HG02571 (cell line): ENCODE measurements around the gene CPM.

Source experiments
- ATAC-seq: cut with Tn5 transposase; IDR thresholded peaks from one replicate; pipeline ENCODE4 v1.9.1; 2021; ENCODE audit warnings: mild to moderate bottlenecking, moderate library complexity; ENCODE audit not compliant: unreplicated experiment

CPM gene

DNA sequence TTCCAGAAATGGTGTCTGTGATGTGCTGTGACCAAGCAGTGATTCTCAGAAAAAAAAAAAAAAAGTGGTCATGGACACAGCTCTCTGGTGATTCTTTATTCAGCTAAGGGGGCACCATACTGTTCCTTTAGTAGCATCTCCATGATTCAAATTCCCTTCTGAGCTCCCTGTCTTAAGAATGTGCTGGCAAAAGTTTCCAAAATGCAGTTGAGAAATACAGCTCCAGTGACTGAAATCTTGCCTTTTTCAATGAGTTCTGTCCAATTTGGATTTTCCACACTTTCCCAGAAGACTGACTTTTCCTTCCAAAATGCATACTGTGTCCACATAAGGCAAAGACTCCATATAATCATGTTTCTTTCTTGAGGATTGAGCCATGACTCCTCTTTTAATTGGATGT is 24.3 kb upstream of the CPM start:
- ATAC-seq: no peak

DNA sequence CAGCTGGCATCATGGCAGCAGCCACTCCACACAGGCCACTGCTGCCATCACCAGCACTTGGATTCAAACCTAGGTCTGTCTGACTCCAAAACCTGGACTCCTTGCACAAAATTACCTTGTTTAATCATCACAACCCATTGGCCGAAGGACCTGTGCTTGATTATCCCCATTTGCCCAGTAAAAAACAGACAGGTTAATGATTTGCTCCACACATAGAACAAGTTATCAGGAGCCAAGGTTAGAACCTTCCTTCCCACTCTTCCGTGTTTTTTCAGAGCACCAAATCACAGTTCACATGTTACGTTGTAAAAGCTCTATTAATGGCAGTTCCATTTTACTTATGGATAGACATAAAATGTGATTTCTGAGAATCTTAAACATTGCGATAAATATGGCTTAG is 23.5 kb upstream of the CPM start:
- no peak for ATAC-seq

DNA sequence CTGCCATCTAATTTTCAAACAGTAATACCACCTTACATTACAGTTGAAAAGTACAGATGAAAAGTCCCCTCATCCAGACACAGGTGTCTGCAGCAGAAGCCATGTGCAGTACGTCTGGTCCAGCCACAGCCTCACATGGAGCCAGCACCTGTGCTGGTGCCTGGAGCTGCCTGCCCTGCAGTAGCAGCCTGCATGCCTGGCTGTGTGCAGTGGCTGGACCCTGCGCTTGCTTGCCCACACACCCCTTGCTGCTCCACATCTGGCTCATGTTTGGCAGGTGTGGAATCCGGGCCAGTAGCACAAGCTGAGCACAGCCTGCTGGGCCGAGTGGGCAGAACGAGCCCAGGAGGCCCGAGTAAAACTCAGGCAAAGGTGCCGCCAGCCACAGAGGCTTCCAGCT is 21.8 kb upstream of the CPM start:
- ATAC-seq: no peak

DNA sequence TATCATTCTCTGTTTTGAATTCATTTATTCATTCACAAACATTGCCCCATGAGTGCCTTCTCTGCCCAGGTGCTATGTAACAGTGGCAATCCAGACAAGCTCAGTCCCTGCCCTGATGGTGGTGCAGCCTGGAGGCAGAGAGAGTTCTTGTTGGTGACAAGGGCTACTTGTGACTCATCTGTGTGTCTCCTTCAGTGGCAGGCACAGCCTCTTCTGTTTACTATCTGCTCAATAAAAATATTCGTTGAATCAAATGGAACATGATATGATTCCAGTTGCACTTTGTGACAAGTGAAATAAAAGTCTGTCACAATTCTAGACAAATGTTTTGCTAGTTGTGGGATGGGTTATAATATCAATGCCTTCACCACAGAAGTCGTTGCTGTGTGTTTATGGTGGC is 20.6 kb upstream of the CPM start:
- no peak for ATAC-seq

DNA sequence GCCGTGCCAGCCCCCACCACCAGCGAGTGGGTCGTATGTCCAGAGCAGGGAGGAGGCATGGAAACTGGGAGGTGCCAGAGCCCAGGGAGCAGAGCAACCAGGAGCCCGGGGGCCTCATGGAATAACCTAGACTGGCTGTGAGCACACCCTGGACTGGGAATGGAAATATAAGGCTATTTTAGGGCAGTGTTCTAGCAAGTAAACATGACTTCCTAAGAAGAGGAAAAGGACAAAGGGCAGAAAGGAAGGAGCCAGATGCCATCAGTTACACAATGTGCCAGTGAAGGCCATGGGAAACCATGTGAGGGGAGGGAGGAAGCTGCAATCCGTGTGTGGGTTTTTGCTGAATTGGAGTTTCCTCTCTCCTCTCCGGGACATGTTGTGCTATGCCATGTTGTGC is 18.7 kb upstream of the CPM start:
- ATAC-seq: no peak

DNA sequence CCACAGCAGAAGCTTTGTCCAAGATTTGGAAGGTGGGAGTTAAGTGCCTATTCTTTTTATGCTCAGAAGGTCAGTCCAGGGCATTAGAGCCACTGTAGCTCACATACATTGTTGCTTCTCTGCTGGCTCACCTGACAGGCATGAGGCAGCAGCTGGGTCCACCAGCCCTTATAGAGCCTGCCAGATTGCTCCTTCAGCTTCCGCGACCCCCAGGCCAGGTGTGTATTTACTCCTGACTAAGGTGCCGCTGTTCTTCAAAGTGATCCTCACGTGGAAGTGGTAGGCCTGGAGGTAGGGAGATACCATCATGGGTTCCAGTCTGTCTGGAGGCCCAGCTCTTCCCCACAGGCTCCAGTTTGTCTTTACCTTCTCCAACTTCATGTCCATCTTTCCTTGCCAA is 17.5 kb upstream of the CPM start:
- ATAC-seq: no peak

DNA sequence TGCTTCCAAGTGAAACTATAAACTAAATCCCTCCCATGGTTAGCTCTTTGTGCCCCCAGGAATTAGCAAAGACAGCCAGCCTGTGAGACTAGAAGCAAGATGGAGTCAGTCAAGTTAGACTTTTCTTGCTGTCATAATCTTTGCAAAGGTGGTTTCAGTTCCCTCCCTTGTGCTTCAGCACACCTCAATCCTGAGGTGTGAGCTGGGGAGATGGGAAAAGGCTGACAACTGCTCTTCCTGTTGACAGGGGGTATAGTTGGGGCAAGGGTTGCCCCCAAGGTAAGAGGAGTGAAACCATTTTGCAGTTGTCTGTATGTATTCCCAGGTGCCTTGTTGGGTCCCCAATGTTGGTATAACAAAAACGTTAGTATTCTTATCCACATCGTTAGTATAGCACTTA is 12.3 kb upstream of the CPM start:
- no peak for ATAC-seq

DNA sequence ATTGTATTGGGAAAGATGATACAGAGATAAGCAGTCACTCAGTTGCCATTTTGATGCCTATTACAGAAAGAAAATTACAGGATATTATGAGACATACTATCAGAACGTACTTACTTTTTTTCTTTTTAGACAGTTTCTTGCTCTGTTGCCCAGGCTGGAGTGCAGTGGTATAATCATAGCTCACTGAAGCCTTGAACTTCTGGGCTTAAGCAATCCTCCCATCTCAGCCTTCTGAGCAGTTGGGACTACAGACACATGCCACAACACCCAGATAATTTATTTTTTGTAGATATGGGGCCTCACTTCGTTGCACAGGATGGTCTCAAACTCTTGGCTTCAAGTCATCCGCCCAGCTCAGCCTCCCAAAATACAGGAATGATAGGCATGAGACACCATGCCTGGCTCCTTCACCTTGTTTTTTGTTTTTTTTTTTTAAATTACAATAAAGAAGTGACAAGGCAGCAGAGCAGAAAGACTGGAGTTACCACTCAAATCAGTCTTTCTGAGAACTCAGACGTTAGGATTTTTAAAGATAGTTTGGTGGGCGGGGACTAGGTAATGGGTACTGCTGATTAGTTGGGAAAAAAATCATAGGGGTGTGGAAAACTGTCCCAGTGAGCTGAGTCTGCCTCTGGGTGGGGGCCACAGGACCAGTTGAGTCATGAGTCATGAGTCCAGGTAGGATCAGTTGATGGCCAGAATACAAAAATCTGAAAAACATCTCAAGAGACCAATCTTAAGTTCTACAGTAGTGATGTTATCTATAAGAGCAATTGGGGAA is 11.5 kb upstream of the CPM start:
- ATAC-seq: no peak

DNA sequence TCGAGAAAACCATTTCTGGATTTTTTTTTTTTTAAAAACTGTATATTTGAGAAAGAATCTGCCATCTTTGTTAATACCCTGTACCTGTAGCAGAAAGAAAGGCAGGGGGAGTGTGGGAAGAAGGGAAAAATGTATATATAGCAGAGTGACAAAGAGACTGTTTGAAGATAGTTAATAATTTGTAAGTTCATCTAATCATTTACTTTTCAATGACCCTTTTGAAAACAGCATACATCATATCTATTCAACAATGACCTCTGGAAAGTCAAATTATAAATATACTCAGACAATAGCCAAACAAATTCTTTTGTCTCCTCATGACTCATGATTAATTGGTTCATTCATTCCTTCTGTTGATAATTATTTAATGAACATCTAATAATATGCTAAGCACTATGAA is 10.9 kb upstream of the CPM start:
- no peak for ATAC-seq

DNA sequence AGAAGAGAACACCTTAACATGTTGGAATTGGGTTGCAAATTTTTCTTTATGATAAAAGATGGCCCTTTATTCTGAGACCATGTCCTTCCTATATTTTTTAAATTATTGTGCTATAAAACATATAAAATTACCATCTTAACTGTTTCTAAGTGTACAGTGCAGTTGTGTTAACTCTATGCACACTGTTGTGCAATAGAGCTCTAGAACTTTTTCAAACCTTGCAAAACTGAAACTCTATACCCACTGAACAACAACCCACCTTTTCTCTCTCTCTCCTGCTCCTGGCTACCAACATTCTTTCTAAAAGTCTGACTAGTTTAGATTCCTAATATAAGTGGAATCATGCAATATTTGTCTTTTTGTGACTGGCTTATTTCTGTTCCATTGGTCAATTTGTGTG is 7.8 kb upstream of the CPM start:
- ATAC-seq: no peak

DNA sequence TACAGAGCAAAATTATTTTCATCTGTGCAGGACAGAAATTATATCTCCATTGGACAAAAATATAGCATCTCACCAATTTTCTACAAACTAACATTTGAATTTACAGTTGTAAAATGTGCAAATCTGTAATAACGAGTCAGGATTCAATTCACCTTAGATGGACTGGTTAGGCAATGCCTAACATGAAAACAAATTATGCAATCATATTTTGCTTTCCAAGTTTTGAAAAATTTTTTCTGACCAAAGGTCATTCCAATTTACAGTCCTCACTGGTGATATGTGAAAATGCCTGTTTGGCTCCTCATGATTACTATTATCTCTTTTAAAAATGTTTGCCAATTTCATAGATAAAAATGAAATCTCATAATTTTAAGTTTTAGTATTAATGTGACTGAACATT is 6.5 kb upstream of the CPM start:
- no peak for ATAC-seq

DNA sequence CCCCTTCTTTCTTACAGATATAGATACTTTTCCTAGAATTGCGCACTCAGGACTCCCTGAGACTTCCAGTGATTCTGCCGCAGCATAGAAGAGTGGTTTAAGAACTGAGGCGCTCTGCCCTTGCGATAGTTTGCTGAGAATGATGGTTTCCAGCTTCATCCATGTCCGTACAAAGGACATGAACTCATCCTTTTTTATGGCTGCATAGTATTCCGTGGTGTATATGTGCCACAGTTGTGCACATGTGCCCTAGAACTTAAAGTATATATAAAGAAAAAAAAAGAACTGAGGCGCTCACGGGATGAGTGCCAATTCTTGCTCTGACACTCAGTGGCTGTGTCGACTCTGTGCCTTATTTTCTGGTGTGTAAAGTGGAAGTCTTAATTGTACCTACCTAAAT is 1.4 kb upstream of the CPM start:
- ATAC-seq: no peak

DNA sequence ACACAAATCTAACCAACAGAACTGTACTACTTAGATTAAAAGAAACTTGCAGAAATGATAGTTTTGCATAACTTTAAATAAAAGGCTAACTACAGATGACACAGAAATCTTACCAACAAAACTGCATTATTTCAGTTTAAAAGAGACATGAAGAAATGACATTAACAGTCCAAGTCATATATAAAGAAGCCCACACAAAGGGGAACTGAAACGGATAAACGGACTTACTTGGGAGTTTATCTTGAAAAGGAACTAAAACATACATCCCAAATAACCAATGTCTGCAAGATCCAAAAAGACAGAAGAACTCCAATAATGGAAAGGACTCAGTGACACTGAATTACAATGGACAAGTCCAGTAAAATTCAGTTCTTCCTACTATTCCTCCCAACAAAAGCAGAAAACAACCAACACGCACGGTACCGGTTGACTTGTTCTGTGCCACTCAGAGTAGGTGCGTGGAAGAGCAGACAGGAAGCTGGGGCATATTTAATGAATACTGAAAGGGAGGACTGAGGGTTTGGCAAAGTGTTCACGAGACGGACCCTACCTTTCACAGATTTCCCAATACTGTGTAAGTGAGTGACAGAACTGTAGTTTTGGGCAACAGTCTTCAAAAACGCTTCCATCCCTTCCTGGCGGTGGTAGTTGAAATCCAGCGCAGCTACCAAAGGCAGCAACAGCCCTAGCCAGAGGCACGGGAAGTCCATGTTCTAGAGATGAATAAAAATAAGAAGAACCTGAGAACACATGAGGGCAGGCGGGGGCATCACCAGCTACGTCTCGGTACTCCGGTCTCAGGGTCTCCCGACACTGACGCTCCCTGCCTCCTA is 627 bp downstream of the CPM start:
- ATAC-seq: peak; percentile 36

DNA sequence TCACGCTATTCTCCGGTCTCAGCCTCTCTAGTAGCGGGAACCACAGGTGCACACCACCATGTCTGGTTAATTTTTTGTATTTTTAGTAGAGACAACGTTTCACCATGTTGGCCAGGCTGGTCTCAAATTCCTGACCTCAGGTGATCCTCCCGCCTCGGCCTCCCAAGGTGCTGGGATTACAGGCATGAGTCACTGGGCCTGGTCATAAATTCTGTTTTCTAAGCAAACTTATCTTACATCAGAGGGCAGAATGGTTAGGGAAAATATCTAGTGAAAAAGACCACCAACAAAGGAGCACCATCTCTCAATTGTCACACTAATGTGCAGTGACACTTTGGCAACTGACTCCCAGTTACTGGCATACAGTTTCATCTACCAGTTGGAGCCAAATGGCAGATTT is 2.8 kb downstream of the CPM start:
- ATAC-seq: no peak

DNA sequence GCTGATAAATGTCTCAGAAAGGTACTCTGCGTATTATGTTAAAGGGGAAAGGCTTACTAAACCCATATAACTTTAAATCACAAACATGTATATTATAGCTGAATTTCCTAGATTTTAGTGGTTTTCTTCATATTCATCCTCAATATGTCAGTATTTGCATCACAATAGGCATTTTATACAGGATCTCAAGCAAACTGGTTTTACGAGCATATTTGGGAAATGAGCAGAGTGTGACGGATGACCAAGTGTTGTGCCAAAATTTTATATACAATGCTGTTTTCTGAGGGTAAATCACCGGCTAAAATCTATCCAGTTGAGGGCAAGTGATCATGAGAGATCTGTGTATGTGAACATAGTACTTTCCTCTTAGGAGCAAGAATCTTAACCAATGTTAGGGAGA is 8.4 kb downstream of the CPM start:
- ATAC-seq: no peak

DNA sequence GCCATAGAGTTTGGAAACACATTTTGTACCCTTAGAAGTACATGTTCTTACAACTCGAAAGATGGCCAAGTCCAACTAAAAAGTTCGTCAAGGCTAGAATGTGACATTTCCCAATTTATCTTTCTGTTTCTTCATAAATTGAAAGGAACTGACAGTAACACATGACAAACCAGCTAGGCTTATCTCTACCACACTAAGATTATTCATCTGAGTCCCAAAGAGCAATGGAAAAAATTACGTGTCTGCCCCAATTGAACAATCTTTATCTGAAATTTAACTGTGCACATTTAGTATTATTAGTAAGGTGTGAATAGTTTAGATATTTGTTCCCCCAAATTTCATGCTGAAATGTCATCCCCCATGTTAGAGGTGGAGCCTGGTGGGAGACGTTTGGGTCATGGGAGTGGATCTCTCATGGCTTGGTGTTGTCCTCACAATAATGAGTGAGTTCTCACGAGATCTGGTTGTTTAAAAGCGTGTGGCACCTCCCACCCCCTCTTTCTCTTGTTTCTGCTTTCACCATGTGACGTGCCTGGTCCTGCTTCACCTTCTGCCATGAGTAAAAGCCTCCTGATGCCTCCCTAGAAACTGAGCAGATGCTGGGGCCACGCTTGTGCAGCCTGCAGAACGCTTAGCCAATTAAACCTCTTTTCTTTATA is 13.3 kb downstream of the CPM start:
- ATAC-seq: no peak

DNA sequence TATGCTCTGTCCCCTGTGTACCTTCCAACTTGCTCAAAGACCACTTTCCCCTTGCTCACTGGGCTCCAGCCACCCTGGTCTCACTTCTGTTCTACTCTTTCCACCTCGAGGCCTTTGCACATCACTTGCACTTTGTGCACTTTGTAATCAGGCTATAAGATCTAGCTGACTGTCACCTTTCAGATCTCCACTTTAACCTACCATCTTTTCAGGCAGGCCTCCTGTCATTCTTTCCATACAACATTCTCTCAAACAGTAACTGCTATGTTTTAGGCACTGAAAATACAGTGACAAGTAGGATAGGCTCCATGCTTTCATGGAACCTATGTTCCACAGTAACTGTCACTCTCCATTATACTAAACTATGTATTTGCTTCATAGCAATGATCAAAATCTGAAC is 14.0 kb downstream of the CPM start:
- no peak for ATAC-seq

DNA sequence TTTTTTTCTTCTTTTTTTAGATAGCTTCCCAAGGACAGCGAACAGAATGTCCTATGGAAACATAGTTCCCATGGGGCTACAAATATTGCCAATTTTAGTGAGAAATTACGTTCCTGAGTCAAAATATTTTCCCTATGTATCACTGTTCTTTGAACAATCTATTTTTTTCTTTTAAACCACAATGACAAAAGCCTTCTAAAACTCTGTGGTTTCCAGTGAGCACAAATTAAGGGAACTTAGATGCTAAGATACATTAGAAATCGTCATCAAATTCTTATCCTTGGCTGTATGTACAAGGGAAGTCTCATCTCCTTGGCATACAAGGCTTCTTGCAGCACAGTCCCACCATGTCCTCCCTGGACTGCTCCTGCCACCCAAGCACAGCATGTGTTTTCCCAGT is 17.9 kb downstream of the CPM start:
- no peak for ATAC-seq

DNA sequence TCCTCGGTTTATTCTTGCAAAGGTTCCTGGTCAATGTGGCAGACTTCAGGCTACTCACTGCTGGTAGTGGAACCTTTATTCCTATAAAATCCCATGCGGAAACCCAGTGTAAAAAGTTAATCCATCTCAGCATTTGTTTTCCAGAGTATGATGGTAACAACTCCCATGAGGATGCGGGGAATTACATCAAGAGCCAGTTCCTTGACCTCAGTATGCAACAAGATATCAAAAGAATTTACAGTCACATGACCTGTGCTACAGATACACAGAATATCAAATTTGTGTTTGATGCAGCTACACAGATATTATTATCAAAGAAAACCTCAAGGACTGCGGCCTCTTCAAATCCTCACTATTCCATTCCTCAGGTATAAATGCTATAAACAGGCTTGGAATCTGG is 19.3 kb downstream of the CPM start:
- no peak for ATAC-seq

DNA sequence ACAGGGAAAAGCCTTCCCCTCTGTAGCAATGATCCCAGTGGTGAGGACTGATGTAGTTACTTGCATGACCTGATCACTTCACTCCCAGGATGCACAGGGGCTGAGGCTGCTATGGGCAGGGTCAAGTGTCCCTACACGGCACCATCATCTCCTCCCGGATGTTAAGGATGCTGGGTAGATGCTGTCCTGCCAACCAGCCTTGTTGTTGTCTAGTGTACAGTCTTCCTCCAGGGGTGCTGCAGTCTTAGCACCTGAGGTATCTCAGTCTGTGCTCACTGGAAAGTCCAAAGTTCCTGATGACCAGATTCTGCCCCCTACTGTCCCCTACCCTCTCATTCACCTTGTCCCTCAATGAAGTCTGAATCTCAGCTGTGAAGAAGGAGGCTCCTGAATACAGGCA is 20.1 kb downstream of the CPM start:
- no peak for ATAC-seq

DNA sequence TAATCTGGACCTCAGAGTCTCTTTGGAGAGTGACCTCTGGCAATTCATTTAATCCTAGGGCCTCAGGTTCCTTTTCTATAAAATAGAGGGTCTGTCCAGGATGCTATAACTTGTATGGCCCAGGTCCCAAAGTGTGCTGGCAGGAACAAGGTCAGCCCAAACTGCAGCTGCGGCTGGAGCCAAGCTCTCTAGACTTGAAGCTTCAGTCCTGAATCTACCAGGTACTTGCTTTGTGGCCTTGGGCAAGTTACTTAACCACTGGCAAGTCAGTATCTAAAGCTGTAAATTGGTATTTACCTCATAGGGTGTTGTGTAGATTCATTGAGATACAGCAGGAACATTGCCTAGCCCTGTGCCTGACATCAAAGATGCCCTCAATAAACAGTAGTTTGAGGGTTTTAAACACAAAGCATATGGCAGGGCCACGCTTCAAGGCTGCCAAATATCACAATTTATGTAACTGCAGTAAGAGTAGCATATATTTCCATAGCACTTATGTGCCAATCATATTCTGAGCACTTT is 21.7 kb downstream of the CPM start:
- no peak for ATAC-seq

DNA sequence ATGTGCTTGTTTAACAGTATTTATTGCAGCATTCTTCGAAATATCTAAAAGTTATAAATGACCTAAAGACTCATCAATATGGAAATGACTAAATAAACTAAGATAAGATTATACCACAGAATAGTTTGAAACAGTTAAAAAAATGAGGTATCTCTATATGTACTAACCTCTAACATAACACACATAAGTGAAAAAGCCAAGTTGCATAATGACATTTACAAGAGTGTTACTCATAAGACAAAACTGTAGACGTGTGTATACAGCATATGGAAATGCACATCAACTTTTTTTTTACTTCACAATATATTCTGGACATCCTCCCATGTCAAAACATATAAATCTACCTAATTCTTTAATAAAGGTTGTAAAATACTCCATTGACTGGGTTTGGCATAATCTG is 22.8 kb downstream of the CPM start:
- no peak for ATAC-seq
